GM19463 (cell line): ENCODE results near the gene POLR3E.
"Not testable (repeated sequence)": the region's sequence is repeated elsewhere in the genome, so short reads cannot be mapped to it uniquely, and the experiment has no call there.

Experiments
- ATAC-seq: cut with Tn5 transposase; IDR thresholded peaks from one replicate; pipeline ENCODE4 v1.9.1; 2021; ENCODE audit warnings: mild to moderate bottlenecking, moderate library complexity; ENCODE audit not compliant: unreplicated experiment

The POLR3E gene

DNA sequence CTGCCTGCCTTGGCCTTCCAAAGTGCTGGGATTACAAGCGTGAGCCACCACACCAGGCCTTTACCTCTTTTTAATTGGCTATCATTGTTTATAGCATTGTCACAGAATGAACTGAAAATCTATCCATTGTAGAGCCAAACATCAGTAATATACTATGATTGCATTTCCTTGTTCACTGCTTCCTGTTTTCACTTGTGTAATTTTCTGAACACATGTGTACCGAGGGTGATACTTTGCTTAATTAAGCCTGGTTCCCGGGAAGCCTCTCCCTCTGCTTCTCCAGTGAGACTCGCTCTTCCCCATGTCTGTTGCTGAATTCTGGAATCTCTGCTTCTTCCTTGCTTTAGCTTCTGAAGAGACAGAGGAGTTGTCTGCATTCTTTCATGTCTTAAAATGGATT is 33.1 kb downstream of the POLR3E start:
- ATAC-seq, result no peak

DNA sequence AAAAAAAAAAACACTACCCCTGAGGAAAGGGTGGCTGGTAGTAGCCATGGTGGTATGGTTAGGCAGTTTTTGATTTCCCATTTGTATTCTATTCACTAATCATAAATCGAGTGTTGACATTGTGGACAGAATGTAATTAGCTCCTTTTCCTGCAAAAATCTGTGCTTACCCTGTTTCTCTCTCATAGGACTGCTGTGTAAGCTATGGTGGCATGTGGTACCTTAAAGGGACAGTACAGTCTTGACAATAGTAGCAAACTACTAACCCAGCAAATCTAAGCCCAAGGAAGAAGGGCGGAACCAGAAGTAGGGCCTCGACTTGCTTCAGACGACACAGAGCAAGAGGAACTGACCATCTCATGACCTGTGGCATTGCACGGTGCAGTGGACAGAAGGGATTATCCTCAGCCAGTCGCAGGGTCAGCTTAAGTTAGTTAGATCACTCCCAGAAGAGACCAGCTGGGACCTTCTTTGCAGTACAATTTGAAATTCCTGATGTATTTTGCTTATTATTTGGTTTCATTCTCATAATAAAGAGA is 36.3 kb downstream of the POLR3E start:
- no peak for ATAC-seq

DNA sequence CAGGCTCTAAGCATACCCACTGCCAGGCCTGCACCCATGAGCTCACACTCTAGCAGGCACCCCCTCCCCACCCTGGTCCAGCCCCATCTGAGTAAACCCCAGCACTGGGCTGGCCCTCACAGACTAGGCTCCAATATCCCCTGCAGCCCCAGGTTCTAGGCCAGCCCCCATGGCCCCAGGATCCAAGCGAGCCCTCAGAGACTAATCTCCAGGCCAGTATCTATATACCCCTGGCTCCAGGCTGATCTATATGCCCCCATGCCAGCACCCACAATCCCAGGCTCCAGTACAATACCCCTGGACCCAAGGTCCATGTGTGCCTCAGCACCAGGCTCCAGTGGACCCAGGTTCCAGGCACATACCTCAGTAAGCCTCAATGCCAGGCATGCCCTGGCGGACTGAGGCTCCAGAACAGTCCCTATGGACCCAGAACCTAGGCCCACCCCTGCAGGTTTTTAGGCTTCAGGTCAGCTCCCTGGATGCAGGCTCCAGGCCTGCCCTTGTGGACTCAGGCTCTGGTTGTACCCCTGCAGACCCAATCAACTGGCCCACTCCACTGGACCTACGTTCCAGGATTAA is 38.5 kb downstream of the POLR3E start:
- ATAC-seq, result no peak

DNA sequence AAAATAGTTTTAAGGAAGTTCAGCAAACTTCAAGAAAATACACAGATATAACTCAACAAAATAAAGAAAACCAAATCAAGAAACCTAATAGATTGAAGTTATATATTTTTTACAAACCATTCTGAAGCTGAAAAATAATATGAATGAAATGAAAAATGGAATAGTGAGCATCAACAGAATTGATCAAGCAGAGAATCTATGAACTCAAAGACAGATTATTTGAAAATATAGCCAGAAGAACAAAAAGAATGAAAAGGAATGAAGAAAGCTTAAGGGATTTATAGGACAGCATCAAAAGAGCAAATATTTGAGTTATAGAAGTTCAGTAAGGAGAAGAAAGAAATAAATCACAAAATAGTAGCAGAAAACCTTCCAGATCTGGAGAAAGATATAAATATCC is 39.4 kb downstream of the POLR3E start:
- no peak for ATAC-seq

DNA sequence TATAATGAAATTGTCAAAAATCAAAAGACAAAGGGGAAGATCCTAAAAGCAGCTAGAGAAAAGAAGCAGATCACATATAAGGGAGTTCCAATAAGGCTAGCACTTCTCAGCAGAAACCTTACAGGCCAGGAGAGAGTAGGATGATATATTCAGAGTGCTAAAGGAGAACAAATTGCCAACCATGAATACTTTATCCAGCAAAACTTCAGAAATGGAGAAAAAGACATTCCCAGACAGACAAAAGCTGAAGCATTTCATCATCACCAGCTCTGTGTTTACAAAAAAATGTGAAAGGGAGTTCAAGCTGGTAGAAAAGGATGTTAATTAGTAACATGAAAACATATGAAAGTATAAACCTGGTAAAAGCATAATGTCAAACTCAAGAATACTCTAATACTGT is 39.8 kb downstream of the POLR3E start:
- no peak for ATAC-seq

DNA sequence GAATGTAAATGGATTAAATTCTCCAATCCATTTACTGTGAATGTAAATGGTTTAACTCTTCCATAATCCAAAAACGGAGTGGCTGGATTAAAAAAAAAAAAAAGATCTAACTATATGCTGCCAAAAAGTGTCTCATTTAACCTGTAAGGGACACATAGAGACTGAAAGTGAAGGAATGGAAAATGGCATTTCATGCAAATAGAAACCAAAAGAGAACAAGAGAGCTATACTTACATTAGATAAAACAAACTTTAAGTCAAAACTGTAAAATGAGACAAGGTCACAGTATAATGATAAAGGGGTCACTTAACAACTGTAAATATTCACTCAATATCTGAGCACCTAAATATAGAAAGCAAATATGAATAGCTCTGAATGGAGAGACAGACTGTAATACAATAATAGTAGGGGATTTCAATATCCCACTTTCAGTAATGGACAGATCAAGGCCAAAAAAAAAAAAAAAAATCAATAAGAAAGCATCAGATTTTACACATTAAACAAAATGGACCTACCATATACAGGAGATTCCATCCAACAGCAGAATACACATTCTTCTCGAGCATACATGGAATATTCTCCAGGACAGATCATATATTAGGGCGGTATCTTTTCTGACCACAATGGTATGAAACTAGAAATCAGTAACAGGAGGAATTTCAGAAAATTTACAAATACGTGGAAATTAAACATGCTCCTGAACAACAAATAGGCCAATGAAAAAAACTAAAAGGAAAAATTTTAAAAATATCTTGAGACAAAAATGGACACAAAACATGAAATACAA is 40.8 kb downstream of the POLR3E start:
- ATAC-seq, result no peak

DNA sequence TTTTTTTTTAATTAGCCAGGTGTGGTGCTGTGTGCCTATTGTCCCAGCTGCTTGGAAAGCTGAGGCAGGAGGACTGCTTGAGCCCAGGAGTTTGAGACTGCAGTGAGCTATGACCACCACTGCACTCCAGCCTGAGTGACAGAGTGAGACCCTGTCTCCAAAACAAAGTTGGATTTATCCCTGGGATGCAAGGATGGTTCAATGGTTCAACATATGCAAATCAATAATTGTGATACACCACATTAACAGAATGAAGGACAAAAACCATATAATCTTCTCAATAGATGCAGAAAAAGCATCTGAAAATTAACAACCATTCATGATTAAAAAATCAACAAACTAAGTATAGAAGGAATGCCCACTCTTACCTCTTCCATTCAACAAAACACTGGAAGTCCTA is 43.7 kb downstream of the POLR3E start:
- ATAC-seq, result no peak

DNA sequence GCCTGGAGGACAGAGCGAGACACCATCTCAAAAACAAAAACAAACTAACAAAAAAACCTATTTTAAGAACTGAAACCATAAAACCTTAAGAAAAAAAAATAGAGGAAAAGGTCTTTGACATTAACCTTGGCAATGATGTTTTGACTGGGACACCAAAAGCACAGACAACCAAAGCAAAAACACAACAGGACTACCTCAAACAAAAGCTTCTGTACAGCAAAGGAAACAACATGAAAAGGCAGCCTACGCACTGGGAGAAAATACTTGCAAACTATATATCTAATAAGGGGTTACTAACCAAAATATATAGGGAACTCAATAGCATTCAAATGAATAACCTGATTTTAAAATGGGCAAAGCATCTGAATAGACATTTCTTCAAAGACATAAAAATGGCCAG is 44.9 kb downstream of the POLR3E start:
- ATAC-seq, result no peak

DNA sequence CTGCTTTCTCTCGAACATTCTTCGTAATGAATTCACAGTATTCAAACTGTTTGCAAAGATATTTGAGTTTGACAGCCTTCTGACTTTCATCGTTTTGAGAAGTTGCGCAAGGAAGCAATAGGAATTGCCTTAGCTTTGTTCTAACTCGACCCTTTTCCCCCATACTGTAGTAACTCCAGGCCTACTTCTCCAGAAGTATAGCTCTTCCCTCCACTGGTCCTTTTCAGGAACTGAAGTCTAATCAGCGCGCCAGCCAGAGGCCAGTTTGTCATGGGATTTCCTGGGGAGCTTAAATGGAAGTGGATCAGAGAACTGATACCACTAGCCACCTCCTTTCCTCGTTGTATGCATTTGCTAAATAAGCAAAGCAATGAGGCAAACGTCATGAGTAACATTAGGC is 49.3 kb downstream of the POLR3E start:
- no peak for ATAC-seq

DNA sequence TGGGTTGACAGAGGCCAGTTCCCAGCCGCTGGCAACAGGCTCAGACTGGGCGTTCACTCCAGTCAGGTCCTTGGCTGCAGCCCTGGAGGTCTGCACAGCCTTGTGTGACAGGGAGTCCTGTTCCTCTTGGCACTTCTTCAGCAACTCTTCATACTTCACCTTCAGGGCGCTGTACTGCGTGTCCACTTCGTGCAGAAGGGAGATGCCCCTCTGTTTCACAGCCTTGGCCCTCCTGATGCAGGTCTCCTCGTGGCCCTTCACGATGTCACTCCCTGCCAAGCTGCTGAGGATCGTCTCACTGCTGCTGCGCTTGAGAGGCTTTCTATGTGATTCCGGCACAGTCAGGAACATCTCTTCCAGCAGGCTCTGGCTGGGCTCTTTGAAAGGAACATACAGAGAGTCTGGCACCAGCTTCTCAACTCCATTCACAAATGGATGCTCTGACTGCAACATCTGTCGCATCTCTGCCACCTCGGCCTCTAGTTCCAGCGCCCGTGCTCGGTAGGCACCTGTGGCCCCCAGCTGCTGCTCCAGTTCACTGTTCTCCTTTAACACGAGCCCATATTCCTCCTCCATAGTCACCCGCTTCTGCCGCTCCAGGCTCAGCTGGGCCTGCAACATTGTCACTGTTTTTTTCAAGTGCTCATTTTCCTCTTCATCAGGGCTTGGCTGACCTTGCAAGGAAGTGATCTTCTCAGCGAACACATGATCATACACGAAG is 50.1 kb downstream of the POLR3E start:
- ATAC-seq, result no peak

DNA sequence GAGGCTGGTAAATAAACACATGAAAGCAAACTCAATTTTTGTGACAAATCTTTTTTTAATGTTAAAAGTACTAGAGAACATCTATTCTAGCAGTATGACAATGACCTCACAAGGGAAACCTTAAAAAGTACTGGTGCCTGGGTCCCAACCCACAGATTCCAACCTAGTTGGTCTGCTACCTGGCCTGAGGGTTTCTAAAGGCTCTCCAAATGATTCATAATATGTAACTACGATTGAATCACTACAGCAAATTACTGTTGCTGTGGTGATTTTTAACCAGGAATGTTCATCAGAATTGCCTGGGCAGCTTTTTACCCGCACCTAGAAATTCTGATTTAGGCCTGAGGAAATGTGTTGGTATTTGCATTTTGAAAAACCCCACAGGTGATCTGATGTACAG is 51.1 kb downstream of the POLR3E start:
- no peak for ATAC-seq

DNA sequence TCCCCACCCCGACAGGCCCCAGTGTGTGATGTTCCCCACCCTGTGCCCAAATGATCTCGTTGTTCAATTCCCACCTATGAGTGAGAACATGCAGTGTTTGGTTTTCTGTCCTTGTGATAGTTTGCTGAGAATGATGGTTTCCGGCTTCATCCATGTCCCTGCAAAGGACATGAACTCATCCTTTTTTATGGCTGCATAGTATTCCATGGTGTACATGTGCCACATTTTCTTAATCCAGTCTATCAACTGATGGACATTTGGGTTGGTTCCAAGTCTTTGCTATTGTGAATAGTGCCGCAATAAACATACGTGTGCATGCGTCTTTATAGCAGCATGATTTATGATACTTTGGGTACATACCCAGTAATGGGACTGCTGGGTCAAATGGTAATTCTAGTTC is 53.8 kb downstream of the POLR3E start:
- not testable (repeated sequence) for ATAC-seq

DNA sequence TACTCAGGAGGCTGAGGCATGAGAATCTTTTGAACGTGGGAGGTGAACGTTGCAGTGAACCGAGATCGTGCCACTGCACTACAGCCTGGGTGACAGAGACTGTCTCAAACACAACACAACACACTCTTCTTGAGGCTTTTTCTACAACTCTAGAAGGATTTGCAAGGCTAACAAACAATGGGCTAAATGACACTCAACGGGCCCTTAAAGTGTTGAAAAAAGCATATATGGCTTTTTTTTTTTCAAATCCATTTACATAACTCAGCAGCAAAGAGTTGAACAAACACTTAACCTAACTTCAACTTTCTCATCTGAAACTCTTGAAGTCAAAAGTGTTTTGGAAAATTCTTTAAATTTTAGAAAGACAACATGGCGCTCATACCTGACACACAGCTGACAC is 54.9 kb downstream of the POLR3E start:
- ATAC-seq, result no peak

DNA sequence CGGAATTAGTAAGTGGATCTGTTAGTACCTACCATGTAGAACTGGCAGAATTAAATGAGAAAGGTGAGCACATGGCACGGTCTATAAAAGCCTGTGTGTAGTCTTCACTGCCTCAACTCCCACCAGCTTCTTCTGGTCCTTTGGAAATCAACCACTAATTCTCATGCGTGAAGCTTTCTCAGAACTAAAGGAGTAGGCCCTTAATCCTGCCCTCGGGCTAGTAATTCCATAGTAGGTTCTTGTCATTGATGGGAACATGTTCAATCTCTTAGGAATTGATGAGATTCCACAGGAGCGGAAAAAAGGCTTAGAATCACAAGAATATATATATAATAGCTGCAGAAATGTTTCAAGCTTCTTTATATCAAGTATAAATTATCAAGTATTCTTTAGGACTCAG is 55.5 kb downstream of the POLR3E start:
- no peak for ATAC-seq

DNA sequence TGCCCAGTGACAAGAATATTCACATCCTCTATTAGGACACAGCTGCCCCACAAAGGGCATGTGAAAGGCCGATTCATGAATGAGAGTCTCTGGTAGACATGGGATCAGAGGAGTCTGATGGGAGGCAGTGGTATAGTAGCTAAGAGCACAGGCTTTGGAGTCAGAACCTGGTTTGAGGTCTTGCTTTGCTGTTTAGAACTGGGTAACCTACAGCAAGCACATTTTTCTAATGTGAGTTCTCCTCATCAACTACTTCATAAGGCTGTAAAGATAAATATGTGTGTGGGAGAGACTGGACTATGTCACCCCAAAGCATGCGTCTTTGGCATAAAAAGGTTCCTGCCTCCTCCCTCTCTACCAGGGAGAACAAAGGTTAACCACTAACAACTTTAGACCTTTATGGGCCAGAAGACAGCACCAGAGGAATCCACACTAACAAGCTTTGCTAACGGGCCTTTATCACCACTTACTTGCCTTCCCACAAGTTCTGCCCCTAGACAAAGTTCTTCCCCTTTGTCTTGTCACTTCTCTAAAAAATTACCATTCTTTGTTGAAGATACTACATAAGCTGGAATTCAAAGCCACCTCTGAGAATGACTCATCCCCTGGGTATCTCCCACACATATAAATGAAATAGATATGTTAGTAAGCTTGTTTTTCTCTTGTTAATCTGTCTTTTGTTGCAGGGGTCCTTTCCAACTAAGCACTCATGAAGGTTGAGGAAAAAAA is 56.1 kb downstream of the POLR3E start:
- no peak for ATAC-seq

DNA sequence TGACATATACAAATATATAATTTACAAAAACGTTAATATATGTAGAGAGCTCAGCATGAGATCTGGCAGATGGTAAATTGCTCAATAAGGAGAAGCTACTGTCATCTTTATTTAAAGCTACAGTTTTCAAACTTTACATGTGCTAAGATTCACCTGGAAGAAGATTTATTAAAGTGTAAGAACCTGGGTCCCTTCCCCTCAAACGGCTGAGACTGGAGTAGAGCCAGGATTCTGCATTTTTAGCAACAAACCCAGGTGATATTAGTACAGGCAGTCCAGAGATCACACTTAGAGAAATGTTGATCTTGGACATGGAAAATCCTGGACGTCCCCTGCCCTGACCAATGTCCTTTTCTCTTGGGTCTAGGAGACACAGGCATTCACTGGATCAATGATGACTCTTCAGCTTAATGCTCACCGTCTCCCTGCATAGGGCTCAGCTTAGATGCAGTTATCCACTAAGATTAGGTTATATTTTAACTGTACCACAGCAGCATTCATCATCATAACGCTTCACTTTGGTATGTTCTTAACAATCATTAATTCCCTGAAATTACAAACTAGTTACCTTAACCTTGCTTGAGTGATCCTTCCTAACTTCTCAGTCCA is 56.8 kb downstream of the POLR3E start:
- ATAC-seq, result no peak

DNA sequence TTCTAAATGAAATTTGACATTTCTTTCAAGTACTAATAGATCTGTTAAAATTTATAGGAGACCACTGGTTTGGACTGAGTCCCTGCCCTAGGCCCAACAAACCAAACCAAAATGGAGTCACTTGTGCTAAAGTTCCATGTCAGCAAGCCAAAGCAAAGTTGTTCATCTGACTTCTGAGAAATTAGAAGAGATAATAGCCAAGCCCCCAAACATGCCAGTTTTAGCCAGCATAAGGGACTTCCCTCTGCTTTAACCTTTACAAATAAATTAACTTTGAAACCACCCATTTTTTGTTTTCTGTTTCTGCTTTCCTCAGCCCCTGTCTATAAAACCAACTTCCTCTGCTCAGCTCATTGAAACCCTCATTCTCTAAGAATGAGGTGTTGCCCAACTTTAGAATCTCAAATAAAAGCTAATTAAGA is 58.3 kb downstream of the POLR3E start:
- no peak for ATAC-seq

DNA sequence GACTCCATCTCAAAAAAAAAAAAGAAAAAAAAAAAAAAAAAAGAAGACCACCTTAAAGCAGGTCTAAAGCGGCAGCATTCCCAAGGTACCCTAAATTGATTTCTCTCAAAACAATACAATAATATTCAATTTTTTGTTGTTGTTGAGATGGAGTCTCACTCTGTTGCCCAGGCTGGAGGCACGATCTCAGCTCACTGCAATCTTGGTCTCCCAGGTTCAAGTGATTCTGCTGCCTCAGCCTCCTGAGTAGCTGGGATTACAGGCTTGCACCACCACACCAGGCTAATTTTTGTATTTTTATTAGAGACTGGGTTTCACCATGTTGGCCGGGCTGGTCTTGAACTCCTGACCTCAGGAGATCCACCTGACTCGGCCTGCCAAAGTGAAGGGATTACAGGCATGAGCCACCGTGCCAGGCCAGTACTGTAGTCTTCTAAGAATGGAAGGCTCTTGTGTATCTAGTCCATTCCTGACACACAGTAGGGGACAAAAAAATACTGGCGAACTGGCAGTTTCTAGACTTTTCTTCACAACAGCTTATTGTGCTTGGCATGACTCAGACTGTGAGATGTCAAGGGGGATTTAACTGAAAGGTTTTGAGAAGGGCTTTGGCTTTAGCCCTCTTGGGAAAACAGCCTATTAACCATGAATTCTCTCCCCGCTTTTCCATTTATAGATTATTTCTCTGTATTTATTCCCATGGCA is 59.9 kb downstream of the POLR3E start:
- no peak for ATAC-seq

DNA sequence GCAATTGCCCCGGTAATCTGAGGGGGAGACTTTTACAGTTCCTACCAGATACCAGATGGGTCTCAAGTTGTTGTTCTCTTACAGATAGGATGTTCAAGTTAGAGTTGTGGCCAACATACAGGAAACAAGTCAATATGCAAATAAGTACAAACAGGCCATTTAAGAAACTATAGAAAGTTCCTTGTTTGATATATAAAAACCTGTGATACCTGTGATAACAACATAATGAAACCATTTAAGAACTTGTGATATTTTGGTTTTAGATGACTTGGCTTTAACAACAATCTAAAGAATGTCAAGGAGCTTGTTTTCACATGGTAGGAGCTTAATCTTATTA is 60.4 kb downstream of the POLR3E start:
- no peak for ATAC-seq

DNA sequence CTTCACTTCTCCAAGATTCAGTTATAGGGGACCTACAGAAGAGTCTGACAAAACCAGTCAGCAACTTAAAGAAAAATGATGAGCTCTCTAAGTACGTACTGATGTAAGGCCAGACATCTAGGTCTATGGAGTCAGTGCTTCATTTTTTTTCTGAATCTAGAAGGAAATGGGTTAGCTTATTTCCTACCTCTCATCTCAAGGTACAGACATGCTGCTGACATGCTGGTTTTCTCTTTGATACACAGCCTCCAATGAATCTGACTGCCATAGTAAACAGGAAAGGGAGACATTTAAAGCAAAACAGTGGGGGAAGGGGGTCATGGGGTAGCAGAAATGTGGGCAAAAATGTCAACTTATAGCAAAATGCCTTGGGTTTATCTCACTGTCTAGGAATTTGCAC is 60.8 kb downstream of the POLR3E start:
- ATAC-seq, result no peak
